Stimulated activated CD4-positive, alpha-beta T cell treated with anti-CD3 and anti-CD28 coated beads, Interleukin-15, amount 100 ng/mL, for 24 hours (primary cell): Measurements from ENCODE around the gene HDAC3.
"Not testable (repeated sequence)": the region's sequence is repeated elsewhere in the genome, so short reads cannot be mapped to it uniquely, and the experiment has no call there.

Experiments used
- DNase-seq: peaks from one replicate; pipeline ENCODE4 v3.0.0-alpha.2; 2020

The HDAC3 gene

GRCh38 chr5:141633871-141634561 lies 2.6 kb downstream of the HDAC3 start:
- no peak for DNase-seq

GRCh38 chr5:141632650-141633049 lies 4.0 kb downstream of the HDAC3 start:
- DNase-seq, result no peak

- no peak for DNase-seq
Observed at GRCh38 chr5:141630570-141631140, 6.0 kb downstream of the HDAC3 start.

- no peak for DNase-seq
Observed at GRCh38 chr5:141628175-141628788, 8.4 kb downstream of the HDAC3 start.

- no peak for DNase-seq
Observed at GRCh38 chr5:141623611-141624010, 13.0 kb downstream of the HDAC3 start.

GRCh38 chr5:141623186-141623585 lies 13.5 kb downstream of the HDAC3 start:
- peak; percentile 44 for DNase-seq

GRCh38 chr5:141618804-141619554 lies 17.7 kb downstream of the HDAC3 start, which contains the start of gene DIAPH1:
Gene DIAPH1, minus strand, starts transcription at chr5:141619000. Its CDS starts 86 bp downstream, at chr5:141618914.
- peak; percentile 100 for DNase-seq

GRCh38 chr5:141618030-141618803 lies 18.4 kb downstream of the HDAC3 start:
- DNase-seq, result peak; percentile 78

GRCh38 chr5:141617682-141618029 lies 19.0 kb downstream of the HDAC3 start:
- no peak for DNase-seq

- no peak for DNase-seq
Observed at GRCh38 chr5:141617128-141617527, 19.5 kb downstream of the HDAC3 start.

- peak; percentile 26 for DNase-seq
Observed at GRCh38 chr5:141615991-141616720, 20.5 kb downstream of the HDAC3 start.

- DNase-seq, result no peak
Observed at GRCh38 chr5:141613344-141613743, 23.3 kb downstream of the HDAC3 start.

GRCh38 chr5:141611289-141611688 lies 25.4 kb downstream of the HDAC3 start:
- no peak for DNase-seq

- DNase-seq, result not testable (repeated sequence)
Observed at GRCh38 chr5:141609921-141610320, 26.7 kb downstream of the HDAC3 start.

- no peak for DNase-seq
Observed at GRCh38 chr5:141609044-141609443, 27.6 kb downstream of the HDAC3 start.

- DNase-seq, result no peak
Observed at GRCh38 chr5:141608557-141608956, 28.1 kb downstream of the HDAC3 start.

- DNase-seq, result no peak
Observed at GRCh38 chr5:141608046-141608445, 28.6 kb downstream of the HDAC3 start.

GRCh38 chr5:141605523-141606277 lies 30.9 kb downstream of the HDAC3 start:
- DNase-seq, result peak; percentile 71

GRCh38 chr5:141603923-141604717 lies 32.5 kb downstream of the HDAC3 start:
- DNase-seq, result peak; percentile 21

- no peak for DNase-seq
Observed at GRCh38 chr5:141602606-141603005, 34.0 kb downstream of the HDAC3 start.
